ENCODE measurements around the gene CNIH1.
"Not testable (repeated sequence)": the region's sequence is repeated elsewhere in the genome, so short reads cannot be mapped to it uniquely, and the experiment has no call there.

The CNIH1 gene

GRCh38 chr14:54467280-54467679, 26.1 kb upstream of the CNIH1 start:
- no peak for DNase-seq (ENCODE audit: low read depth in 2 of 2)

DNA sequence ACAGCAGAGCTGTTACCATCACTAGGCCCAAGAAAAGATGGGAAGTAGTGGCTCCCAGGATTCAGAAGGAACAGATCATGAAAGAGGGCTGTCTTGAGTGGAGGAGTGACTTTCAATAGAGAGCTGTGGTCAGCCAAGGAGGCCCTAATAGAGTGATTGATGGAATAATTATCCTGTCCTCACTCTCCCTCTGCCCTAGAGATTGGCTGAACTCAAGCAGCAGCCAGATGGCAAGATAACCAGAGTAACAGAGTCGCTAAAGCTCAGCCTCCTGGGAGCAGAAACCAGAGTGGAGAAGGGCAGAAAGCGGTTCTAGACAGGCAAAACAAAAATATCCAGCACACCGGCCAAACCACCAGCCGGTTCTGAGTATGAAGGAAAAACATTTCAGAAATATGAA, 24.5 kb upstream of the CNIH1 start:
- DNase-seq (ENCODE audit: low read depth in 2 of 2), result no peak

DNA sequence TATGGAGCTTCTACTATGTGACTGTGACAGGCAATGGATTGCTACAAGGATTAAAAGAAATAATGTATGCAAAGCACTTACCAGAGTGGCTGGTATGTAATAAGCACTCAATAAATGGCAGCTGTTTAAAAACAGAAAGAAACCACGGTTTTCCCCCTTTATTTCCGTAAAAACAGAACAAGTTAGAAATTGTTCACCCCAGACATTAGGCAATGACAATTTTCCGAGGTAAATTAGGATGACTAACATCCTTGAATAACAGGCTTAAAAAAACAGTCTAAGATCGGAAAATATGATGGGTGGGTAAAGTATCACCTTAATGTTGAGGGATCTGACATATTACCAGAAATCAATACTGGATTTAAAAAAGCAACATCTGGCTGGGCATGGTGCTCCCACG, 20.9 kb upstream of the CNIH1 start:
- no peak for DNase-seq (ENCODE audit: low read depth in 2 of 2)

- no peak for DNase-seq (ENCODE audit: low read depth in 2 of 2)
These were observed 17.9 kb upstream of the CNIH1 start for GRCh38 chr14:54459106-54459505.

DNA sequence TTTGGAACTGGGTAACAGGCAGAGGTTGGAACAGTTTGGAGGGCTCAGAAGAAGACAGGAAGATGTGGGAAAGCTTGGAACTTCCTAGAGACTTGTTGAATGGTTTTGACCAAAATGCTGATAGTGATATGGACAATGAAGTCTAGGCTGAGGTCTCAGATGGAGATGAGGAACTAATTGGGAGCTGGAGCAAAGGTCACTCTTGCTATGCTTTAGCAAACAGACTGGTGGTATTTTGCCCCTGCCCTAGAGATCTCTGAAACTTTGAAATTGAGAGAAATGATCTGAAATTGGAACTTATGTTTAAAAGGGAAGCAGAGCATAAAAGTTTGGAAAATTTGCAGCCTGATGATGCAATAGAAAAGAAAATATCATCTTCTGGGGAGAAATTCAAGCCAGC, 17.4 kb upstream of the CNIH1 start:
- DNase-seq (ENCODE audit: low read depth in 2 of 2), result not testable (repeated sequence)

DNA sequence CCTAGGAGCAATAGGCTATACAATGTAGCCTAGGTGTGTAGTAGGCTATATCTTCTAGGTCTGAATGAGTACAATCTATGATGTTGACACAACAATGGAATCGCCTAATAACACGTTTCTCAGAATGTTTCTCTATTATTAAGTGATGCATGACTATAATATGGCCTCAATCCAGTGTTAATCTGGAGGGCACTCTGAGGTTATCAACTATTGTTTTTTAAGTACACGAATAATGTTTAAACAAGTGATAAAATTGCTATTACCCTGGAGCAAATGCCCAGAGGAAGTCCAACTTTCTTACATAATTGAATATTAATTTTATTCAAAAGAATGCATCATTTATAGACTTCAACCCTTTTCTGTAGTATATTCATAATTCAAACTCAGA, 16.4 kb upstream of the CNIH1 start:
- DNase-seq (ENCODE audit: low read depth in 2 of 2), result no peak

DNA sequence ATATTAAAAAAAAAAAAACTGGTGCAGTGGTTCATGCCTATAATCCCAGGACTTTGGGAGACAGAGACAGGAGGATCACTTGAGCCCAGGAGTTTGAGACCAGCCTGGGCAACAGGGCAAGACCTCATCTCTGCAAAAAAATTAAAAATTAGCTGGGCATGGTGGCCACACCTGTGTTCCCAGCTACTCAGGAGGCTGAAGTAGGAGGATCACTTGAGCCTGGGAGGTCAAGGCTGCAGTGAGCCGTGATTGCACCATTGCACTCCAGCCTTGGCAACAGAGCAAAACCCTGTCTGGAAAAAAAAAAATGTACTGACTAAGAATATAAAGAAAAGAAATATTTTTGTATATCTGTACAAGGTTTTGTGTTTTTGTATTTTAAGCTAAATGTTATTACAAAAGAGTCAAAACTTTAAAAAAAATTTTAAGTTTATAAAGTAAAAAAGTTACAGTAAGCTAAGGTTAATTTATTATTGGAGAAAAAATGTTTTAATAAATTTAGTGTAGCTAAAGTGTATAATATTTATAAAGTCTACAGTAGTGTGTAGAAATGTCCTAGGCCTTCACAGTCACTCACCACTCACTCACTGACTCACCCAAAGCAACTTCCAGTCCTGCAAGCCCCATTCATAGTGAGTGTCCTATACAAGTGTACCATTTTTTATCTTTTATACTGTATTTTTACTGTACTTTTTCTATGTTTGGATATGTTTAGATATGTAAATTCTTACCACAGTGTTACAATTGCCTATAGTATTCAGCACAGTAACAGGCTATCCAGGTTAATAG, 15.8 kb upstream of the CNIH1 start:
- not testable (repeated sequence) for DNase-seq (ENCODE audit: low read depth in 2 of 2)

DNA sequence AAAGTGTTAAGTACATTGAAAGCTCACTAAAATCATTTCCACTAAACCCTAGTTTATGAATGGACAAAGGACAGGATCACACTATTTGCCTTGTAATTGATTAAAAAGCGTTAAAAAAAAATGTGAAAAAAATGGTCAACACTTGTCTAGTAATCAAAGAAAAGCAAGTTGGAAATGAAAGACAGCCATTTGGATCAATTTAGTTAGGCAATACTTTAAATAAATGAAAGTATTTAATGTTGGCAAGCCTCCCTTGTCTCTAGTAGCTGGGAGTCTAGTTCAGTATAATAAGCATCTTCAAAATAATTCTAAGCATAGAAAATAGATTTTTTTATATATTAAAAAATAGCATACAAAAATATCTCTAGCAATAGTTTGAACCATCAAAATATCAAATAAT, 14.2 kb upstream of the CNIH1 start:
- DNase-seq (ENCODE audit: low read depth in 2 of 2), result no peak

- DNase-seq (ENCODE audit: low read depth in 2 of 2), result not testable (repeated sequence)
These were observed 12.8 kb upstream of the CNIH1 start for GRCh38 chr14:54453990-54454389.

DNA sequence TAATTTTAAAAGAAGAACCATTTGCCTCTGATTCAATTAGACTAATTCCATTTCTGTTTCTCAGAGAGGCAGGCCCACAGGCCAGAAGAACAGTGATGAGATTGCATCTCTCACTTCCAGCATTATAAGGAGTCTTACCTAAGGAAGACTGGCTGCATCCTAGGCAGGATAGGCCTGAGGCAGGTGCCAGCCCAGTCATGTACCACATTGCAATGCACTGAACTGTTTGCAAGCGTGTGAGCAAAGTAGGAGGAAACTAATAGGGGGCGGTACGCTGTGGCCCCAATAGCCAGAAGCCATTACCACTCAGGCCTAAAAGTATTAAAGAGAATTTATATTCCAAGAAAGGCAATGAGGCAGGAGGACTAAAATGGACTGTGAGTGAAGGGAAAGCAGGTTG, 12.1 kb upstream of the CNIH1 start:
- no peak for DNase-seq (ENCODE audit: low read depth in 2 of 2)

DNA sequence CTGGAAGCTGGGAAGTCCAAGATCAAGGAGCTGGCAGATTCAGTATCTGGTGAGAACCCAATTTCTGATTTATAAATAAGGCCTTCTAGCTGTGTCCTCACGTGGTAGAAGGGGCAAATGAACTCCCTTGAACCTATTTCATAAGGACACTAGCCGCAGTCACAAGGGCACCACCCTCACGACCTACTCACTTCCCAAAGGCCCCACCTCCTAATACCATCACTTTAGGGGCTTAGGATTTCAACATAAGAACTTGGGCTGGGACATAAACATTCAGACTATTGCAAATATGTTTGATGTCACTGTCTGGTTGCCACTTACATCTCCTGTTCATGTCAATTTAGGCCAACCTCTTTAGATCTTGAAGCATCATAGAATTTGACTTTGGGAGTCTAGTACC, 10.8 kb upstream of the CNIH1 start:
- no peak for DNase-seq (ENCODE audit: low read depth in 2 of 2)

- no peak for DNase-seq (ENCODE audit: low read depth in 2 of 2)
These were observed 10.0 kb upstream of the CNIH1 start for GRCh38 chr14:54451121-54451601.

GRCh38 chr14:54450535-54450934, 9.4 kb upstream of the CNIH1 start:
- peak; percentile 54 to 55 for DNase-seq (ENCODE audit: low read depth in 2 of 2)

DNA sequence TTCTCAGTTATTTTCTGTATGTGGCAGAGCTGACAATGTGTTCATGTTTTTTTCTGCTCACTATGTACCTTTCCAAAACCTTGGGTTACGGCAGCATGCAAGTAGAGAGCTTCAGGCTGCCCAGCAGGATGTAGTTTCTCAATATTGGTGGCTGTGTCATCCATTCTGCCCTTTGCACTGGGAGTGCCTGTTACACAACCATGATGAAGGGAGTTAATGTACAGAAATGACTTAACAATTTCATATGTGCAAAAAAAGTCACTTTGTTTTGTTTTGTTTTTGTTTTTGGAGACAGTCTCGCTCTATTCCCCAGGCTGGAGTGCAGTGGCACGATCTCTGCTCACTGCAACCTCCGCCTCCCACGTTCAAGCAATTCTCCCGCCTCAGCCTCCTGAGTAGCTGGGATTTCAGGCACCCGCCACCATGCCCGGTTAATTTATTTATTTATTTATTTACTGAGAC, 6.1 kb upstream of the CNIH1 start:
- DNase-seq (ENCODE audit: low read depth in 2 of 2), result no peak

- DNase-seq (ENCODE audit: low read depth in 2 of 2), result no peak
These were observed 5.1 kb upstream of the CNIH1 start for GRCh38 chr14:54446161-54446693.

DNA sequence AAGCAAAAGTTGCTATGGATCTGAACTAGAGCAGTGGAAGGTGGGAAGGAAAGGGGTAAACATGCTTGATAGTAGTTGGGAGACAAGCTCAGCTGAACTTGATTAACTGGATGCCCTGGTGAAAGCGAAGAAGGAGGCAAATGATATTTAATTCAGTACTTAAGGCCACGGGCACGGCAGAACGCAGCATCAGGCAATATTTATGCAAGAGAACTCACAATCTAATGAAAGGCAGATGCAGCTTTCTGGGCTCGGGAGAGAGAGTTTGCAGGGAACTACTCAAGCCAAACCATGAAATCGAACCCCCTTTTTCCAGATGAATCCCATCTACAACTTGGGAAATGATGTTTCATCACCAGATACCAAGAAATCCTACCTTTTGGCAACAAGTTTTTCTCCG, 3.5 kb upstream of the CNIH1 start:
- DNase-seq (ENCODE audit: low read depth in 2 of 2), result peak; percentile 80 to 84

- peak; percentile 53 to 56 for DNase-seq (ENCODE audit: low read depth in 2 of 2)
These were observed 2.8 kb upstream of the CNIH1 start for GRCh38 chr14:54443981-54444380.

GRCh38 chr14:54442961-54443360, 1.8 kb upstream of the CNIH1 start:
- DNase-seq (ENCODE audit: low read depth in 2 of 2), result not testable (repeated sequence)

- DNase-seq (ENCODE audit: low read depth in 2 of 2), result no peak
These were observed 700 bp downstream of the CNIH1 start for GRCh38 chr14:54440476-54440872.

- DNase-seq (ENCODE audit: low read depth in 2 of 2), result no peak
These were observed 1.1 kb downstream of the CNIH1 start for GRCh38 chr14:54440037-54440436.

GRCh38 chr14:54438703-54439102, 2.5 kb downstream of the CNIH1 start:
- DNase-seq (ENCODE audit: low read depth in 2 of 2), result no peak

GRCh38 chr14:54437954-54438353, 3.2 kb downstream of the CNIH1 start:
- not testable (repeated sequence) for DNase-seq (ENCODE audit: low read depth in 2 of 2)

GRCh38 chr14:54435500-54435981, 5.6 kb downstream of the CNIH1 start:
- DNase-seq (ENCODE audit: low read depth in 2 of 2), result no peak

All from fibroblast of skin of left quadriceps (primary cell).